Posterior cingulate gyrus (tissue), 11 donors: ENCODE data around the gene LRP1.
A peak's percentile ranks its signal among the peaks of the same experiment; 100 is the strongest.
"Not testable (repeated sequence)": the region's sequence is repeated elsewhere in the genome, so short reads cannot be mapped to it uniquely, and the experiment has no call there.

ENCODE experiments used
- DNase-seq, 10 donors: peaks; one replicate each; pipeline versions ENCODE4 v3.0.0 to v3.0.0-alpha.2; 2020 to 2021; ENCODE audit warnings: mixed read lengths in 3 of 10
- intact Hi-C: fragments of 100-400 bp; cut with DNase I; formaldehyde crosslinking; loops from one replicate; pipeline ENCODE4 v1.15.1; 2023

The LRP1 gene

DNA sequence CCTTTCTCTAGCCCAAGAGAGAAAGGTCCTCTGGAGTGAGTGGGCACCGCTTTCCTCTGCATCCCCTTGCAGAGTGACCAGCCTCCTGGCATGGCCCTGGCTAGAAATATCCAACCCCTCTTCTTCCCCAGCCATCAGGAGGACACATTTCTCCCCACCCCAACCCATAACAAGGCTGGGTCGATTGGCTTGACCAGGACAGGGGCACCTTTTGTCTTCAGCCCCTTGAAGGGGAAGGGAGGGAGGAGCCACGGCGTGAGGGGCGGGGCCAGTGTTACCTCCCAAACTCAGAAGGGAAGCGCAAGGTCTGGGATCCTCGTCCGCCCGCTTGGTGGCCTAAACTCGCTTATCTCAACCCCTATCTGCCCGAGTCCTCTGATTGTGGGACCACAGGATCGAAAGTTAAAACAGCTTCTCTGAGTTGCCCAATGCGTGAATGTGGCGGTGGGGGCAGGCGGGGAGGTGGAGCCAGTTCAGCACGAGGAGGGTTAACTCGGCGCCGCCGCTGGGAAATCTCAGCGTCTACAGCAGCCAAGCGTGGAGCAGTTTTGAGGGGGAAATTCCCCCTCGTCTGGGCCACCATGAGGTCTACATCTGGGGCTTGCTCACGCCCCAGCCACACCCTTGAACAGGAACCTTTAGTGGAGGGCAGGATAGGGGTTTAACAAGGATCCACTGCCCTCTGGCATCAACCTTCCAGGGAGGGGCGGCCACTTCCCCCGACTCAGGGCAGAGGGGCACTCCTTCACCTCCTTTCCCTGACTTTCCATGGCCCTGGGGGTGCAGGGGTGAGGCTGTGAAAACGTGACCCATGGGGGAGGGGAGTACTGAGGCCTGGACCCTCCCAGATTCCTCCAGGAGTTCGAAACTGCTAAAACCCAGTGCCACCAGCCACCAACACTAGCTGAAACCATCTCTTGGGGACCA, 17.9 kb upstream of the LRP1 start:
- DNase-seq, result peak in 2 of 10 donors; percentile 87 to 92
- intact Hi-C loops, result no loop called here

DNA sequence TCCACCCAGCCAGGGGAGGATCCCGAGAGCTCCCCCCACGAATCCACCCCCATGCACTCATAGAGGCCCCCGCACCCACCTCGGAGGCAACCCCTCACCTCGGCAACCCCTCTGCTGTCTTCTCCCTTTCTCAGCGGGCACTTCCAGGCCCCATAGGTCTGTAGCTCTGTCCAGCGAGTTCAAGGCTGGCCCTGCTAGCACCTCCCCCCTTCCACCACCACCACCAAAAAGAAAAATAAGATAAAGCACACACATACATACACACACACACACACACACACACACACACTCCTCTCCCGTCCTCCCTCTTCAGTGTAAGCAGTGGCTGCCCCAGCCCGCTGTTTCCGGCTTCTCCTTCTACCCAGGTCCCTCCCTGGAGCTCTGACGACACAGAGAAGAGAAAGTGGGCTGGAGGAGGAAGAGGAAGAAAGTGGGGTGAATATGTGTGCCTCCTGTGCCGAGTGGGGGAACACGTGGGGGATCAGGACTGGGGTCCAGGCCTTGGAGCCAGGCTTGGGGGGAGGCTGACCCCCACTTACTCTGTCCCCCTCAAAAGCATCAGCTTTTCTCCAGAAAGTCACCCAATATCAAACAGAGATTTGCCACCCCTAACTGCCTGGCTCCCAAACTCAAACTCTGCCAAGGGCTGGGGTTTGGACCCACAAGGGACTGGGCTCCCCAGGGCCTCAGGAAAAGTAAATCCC, 17.1 kb upstream of the LRP1 start, which contains the start of gene STAT6:
STAT6 (minus strand) TSS at position 332 of the 704 bp plus-strand sequence. CDS start 3,084 bp downstream, outside the sequence.
- DNase-seq, result peak in 2 of 10 donors; percentile 46 to 90
- intact Hi-C loops, result no loop called here

DNA sequence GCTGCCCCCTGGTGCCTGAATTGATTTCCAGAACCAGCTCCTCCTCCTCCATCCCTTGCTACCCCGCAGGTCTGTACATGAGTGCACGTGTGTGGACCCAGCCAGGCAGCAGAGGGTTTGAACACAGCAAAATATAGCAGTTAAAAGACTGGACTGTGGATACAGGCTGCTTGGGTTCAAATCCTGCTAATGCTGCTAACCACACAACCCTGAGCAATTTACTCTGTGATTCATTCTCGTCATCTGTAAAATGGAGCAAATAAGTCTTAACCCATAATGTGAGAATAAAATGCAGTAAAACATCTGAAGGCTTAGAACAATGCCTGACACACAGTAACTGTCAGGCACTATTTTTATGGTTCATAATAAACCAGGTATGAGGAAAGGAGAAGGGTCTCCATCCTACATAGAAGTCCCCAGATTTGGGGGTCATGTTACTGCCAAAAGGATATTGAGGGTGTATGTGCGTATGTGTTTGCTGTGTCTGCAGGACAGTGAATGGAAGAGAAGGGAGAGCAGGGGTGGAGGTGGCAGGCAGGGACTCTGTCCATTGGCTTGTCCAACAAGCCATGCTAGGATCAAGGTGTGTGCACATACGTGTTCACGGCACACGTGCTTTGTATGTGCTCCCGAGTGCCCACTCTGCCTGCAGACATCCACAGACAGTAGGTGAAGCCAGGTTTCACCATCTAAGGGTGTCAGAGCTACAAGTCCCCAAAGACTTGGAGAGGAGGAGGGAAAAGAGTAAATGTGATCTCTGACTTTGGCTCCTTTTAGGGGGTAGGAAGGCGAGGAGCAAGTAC, 15.6 kb upstream of the LRP1 start:
- DNase-seq, result peak in 8 of 10 donors; percentile 70 to 97 (median 84)

DNA sequence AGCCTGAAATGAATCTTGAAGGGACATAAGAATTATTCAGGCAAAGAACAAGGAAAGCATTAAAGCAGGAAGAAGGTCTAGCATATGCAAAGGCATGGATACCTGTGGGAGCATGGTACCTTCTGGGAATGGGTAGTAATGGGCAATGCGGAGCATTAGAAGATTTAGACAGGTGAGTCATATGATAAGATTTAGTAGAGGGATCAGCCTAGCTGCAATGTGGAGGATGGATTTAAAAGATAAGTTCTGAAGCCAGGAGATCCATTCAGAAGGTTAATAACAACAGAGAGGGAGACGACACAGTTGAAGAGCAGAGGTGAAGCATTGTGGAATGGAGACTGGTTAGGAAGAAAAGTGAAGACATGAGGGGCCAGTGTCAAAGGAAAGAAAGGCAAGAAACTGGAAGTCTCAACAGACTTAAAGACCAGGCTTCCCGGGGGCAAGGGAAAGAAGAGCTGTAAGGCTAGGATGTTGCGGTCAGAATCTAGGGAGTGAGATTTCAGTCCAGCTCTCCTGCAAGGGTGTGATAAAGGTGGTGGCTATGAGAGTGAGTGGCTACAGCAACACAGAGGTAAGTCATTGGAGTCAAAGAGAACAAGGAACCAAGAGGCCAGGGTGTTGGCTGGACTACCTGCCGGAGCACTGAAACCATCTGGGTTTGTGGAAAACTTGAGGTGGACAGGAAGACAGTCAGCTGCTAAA, 11.6 kb upstream of the LRP1 start:
- DNase-seq, result no peak
- intact Hi-C loops, result no loop called here

More for the DNA sequence above, 15.6 kb upstream of the LRP1 start:
- intact Hi-C loops, result loop anchor here (1.0 kb wide), 2 partner anchors 43 to 105 kb away; no protein-coding TSS in a partner anchor

DNA sequence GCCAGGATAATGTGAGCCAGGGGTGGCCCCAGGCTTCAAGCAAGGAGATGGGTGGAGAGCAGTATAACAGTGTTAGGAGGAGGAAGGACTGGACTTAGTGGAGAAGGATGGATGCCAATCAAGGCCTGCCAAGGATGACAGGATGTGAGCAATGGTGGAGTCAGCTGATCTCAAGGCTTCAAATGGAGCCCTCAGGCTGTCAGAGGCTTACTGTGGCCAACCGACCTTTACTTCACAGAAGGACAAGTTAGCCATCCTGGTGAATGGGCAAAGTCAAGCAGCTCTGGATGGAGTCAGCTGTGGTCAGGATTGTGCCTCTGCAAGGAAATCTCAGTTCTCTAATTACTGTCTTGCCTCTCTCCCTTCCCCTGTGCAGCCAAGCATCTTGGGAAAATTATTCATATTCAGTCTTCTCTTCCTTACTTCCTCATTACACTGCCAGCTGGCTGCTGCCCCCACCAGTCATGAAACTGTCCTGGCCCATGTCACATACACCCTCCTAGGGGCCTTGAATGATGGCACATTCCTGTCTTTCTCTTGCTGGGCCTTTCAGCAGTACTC, 9.5 kb upstream of the LRP1 start:
- DNase-seq, result peak in 1 of 10 donors; percentile 49
- intact Hi-C loops, result no loop called here

DNA sequence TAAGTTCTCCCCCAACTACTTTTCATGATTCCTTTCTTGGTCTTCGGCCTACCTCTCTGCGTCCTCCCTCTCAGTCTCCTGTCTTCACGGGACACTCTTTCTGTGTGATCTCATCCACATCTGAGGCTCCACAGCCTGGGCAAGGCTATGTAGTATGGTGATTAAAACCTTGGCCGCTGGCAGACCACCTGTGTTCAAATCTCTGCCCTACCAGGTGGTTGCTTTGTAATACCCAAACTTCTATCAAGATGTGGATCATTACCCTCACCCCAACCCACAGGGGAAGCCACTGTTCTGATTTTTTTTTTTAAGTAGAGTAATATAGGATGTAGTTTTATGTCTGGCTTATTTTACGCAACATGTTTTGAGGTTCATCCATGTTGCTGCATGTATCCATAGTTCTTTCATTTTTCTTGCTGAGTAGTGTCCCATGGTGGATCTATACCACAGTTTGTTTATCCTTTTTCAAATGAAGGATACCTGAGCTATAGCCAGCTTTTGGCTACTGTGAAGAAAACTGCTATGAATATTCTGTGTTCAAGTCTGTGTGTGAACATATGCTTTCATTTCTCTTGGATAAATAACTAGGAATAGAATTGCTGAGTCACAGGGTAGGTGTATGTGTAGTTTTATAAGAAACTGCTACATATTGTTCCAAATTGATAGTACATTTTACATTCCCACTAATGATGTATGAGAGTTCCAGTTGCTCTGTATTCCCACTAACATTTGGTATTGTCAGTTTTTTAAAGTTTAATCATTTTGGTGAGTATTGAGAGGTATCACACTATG, 8.8 kb upstream of the LRP1 start:
- intact Hi-C loops, result no loop called here
- no peak for DNase-seq

DNA sequence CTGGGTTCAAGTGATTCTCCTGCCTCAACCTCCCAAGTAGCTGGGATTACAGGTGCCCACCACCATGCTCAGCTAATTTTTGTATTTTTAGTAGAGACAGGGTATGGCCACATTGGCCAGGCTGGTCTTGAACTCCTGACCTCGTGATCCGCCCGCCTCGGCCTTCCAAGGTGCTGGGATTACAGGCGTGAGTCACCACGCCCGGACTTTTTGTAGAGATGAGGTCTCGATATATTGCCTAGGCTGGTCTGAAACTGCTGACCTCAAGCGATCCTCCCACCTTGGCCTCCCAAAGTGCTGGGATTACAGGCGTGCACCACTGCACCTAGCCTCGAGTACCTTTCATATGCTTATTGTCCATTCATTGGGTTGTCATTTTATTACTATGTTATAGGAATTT, 7.6 kb upstream of the LRP1 start:
- intact Hi-C loops, result not testable (repeated sequence)
- peak in 1 of 10 donors; percentile 47 for DNase-seq

DNA sequence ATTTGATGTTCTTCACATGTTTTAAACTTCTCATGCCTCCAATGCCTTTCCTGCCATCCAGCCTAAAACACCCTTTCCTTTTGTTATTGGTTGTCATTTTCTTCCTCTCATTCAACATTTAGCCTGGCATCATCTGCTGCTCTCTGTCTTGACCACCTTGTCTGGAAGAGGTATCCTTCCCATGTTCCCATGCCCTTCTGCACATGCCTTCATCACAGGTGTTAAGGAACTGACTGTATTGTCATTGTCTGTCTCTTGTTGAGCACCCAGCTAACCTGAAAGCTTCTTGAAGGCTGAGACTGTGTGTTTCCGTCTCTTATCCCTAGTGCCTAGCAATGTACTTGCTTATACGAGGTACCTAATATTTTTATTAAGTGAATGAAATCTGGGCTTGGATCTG, 4.5 kb upstream of the LRP1 start:
- intact Hi-C loops, result loop anchor here (1.0 kb wide), 1 partner anchor 59 kb away; no protein-coding TSS in a partner anchor
- DNase-seq, result no peak

DNA sequence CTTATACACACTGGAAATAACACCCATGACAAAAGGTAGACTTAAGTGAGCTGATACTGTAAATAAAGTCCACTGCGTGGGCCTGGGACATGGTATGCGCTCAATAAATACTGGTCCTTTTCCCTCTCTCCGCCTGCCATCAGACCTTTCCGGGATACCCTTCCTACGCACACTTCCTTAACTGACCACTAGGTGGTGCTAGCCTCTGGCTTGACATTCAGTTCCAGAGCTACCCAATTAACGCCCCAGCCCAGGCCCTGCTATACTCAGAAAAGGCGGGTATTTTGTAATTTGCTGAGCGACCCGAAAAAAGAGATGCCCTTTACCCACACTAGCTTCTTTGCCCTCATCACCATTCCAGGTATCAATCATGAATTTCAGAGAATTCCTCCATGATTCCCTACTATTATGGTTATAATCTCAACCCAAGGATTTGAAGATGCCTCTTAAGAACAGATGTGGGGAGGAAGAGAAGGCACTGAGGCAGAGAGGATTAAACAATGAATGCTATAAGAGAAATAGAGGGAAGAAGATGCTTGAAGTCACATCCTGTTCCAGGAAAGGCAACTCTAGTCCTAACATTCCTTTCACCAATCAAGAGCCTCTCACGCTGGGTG, 3.9 kb upstream of the LRP1 start:
- intact Hi-C loops, result loop anchor here (1.0 kb wide), 1 partner anchor 59 kb away; no protein-coding TSS in a partner anchor
- DNase-seq, result peak in 9 of 10 donors; percentile 48 to 94 (median 80)

DNA sequence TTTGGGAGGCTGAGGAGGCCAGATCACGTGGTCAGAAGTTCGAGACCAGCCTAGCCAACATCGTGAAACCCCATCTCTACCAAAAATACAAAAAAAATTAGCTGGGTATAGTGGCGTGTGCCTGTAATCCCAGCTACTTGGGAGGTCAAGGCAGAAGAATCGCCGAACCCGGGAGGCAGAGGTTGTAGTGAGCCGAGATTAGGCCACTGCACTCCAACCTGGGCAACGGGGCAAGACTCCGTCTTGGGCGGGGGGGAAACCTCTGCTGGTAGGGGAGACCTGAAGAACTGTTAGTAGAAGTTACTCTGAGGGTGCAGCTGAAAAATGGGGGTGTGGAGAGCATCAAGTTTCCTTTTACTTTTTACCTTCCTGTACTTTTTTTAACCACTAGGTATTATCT, 2.2 kb upstream of the LRP1 start:
- intact Hi-C loops, result loop anchor here (5.0 kb wide), 1 partner anchor 111 kb away; a partner anchor contains a TSS
- DNase-seq, result peak in 1 of 10 donors; percentile 40

DNA sequence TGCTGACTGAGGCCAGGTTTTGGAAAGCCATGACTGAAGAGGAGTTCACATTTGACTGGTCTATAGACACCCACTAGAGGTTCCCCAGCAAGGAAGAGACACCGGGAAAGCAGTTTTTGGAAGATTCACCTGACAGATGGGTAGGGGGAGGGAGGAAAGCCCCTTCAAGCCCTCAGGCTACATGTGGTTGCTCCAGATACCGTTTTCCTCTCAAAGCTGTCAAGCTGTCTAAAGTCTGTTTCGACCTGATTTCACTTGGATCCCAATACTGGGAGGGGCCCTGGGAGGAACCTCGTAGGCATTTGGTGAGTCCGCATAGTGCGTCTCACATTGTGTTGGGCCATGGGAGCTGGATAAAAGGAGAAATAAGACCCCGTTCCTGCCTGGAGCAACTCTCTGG, 1.7 kb upstream of the LRP1 start:
- DNase-seq, result peak in 1 of 10 donors; percentile 33
- intact Hi-C loops, result loop anchor here (5.0 kb wide), 1 partner anchor 111 kb away; a partner anchor contains a TSS

DNA sequence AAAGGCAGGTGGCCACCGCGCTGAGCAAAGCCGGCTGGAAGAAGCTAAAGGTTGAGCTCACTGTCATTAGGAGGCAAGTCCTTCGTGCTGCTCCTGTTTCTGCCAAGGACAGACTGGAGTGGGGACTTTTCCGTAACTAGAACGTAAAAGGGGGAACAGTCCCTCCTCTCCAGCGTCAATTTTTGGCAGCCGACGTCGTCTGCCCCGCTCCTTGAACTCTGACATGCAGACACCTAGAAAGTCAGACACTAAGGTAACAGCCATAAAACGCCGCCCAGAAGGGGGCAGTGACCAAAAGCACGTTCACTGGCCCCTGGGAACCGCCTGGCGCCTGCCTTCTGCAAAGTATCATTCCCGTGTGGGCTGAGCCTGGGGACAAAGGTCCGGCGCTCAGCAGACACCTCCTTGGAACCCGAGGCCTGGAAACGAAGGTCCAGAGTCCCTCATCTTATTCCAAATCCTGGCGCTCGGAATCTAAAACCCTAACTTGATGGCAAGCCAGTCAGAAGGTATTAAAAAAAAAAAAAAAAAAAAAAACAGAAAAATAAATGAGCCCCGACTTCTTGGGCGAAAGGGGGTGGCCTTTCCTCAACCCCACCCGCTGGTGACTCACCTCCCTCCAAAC, 1.1 kb upstream of the LRP1 start:
- intact Hi-C loops, result loop anchor here (5.0 kb wide), 1 partner anchor 110 kb away; a partner anchor contains a TSS
- peak in 4 of 10 donors; percentile 42 to 88 (median 64) for DNase-seq

DNA sequence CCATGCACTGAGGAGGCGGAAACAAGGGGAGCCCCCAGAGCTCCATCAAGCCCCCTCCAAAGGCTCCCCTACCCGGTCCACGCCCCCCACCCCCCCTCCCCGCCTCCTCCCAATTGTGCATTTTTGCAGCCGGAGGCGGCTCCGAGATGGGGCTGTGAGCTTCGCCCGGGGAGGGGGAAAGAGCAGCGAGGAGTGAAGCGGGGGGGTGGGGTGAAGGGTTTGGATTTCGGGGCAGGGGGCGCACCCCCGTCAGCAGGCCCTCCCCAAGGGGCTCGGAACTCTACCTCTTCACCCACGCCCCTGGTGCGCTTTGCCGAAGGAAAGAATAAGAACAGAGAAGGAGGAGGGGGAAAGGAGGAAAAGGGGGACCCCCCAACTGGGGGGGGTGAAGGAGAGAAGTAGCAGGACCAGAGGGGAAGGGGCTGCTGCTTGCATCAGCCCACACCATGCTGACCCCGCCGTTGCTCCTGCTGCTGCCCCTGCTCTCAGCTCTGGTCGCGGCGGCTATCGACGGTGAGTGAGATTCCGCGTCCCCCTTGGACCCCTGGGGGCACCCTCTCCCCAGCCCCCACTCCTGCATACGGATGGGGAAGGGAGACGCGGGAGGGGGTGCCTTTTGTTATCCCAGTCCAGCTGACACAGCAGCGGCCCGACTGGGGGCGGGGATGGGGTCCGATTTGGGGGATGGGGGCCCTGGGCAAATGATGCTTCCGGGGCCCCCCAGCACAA, 400 bp downstream of the LRP1 start:
- DNase-seq, result peak in 1 of 10 donors; percentile 70

DNA sequence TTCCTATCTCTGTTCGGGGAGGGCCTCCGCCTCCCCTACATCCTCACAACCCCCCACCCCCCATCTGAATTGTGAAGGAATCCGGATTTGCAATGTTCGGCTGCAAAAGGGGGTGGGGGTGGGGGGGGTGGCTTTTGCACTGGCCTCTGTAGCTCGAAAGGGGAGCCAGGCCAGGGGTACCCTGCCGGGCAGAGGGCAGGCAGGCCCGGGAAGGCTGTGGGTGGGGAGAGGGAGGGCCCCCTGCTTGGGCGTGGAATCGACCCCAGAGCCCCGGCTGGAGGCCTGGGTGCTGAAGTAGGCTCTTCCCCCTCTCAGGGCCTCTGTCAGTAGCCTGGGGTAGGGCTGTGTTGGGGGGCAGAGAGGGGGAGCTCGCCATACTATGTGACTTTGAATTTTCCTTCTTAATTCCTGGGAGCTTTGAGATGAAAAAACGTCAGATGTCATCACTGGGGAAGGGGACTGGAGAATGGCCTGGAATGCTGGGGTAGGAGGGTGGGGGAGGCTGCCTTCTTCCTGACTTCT, 1.1 kb downstream of the LRP1 start:
- intact Hi-C loops, result loop anchor here (5.0 kb wide), 1 partner anchor 108 kb away; a partner anchor contains a TSS
- peak in 1 of 10 donors; percentile 66 for DNase-seq

More for the DNA sequence above, 400 bp downstream of the LRP1 start:
- intact Hi-C loops, result loop anchor here (5.0 kb wide), 1 partner anchor 109 kb away; a partner anchor contains a TSS

DNA sequence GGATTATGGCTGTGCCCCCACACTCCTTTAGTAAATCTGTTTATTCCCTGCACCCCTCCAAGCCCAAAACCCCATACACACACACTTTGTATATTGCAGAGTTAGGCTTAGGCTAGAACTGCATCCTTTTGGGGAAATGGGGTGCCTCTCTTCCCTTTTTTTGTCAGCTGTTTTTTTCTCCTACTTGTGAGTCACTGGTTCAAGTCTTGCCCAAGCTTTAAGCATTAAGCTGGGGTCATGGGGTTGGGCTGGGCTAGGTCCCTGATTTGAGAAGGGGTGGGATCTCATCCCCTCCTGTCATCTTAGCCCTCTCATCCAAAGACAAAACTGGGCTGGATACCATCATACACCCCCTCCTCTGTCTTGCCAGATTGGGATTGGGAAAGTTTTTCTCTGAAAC, 1.6 kb downstream of the LRP1 start:
- intact Hi-C loops, result loop anchor here (5.0 kb wide), 1 partner anchor 107 kb away; a partner anchor contains a TSS
- peak in 1 of 10 donors; percentile 30 for DNase-seq

DNA sequence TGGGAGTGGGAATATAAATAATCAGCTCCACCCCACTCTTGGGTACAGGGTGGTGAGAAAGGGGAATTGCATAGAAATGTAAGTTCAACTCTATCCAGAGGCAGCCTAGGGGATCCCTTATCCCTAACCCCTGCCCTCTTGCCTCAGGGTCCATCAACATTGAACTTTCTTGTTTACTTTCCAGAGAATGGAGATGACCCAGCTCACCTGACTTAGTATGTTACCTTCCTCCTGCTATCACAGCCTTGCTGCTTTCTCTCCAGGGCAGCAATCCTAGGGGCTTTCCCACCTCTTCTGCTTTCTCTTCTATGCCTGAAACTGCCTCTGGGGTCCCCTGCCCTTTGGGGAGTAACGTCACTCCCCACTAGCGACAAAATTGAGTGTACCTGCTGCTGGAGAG, 2.7 kb downstream of the LRP1 start:
- peak in 1 of 10 donors; percentile 12 for DNase-seq
- intact Hi-C loops, result no loop called here
